ENCODE measurements around the gene BLNK.
"Not testable (repeated sequence)": the region's sequence is repeated elsewhere in the genome, so short reads cannot be mapped to it uniquely, and the experiment has no call there.

Gene BLNK

DNA sequence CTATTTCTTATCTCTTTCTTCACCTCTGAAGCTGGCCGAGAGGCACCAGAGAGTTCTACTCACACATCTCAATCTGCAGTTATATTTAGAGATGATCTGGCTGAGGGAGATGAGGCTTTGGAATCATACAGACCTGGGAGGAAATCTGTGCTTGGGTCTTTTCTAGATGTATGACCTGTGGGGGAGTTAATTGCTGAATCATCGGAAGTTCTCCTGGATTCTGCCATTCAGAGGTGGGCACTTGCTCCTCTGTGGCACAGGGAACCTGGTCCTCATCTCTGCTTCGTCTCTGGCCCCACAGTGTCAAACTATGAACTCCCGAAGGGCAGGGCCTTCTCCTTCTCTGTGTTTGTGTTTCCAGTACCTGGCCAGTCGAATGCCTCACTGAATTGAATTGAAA, 52.5 kb downstream of the BLNK start:
- no peak for DNase-seq

DNA sequence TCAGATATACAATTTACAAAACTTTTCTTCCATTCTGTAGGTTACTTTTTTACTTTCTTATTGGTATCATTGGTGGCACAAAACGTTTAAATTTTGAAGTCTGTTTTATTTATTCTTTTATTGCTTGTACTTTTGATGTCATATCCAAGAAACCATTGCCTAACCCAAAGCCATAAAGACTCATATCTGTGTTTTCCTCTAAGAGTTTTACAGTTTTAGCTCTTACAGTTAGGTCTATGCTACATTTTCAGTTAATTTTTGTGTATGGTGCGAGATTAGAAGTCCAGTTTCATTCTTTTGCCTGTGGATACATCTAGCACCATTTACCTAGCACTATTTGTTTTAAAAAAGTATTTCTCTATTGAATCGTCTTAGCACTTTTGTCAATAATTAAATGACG, 53.7 kb downstream of the BLNK start:
- DNase-seq = no peak

- DNase-seq = no peak
Measured at GRCh38 chr10:96216775-96217174, 54.6 kb downstream of the BLNK start.

DNA sequence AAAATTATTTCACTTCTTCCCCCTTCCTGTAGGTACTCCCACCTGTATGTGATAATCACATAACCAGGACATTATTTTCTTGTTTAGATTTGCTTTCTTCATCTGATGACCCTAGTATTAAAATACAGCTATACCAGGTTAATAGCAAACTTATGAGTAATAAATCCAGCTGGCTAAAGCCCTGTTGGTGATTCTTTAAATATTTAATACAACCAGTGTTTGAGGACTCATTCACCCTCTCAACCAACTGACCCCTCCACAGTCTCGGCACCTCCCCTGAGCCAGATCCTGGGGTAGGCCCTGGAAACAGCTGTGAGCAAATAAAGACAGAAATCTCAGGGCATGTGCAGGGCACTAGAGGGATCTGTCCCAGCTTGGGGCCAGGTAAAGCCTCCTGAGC, 58.5 kb downstream of the BLNK start:
- no peak for DNase-seq

- DNase-seq = no peak
Measured at GRCh38 chr10:96211764-96212163, 59.6 kb downstream of the BLNK start.

GRCh38 chr10:96208946-96209345, 62.4 kb downstream of the BLNK start:
- DNase-seq = no peak

DNA sequence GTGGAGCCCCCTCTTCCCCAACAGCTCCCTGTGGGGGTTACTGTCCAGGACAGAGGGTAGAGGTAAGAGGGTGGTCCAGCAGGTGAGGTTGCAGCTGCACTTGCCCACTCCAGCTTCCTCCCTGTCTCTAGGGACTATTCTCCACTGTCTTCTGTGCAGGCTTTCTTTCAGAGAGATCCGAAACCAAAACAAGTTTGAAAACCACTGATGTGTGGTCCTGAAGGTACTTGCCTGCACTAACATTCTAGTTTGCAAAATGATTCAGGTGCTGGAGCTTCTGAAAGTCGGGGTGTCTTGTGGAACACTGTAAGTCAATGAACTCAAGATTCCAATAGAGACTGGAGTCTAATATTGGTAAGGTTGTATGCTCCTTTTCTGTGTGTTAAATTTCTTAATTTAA, 63.1 kb downstream of the BLNK start:
- no peak for DNase-seq

DNA sequence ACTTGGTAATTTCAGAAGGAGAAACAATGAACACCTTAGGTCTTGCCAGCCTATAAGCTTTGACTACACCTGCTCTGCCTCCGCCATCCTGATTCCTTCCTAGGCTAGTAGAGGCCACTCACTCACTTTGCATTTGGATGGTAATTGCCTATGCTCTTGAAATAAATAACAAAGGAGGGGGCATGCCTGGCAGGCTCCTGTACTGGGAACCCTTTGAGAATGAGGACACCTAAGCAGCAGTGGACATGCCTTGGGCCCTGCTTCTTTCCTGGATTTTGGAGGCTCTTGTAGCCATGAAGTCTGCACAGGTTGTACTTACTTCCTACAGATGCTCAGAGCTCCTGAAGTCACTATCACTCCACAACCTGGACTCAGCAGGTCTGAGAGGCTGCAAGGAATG, 65.8 kb downstream of the BLNK start:
- DNase-seq = no peak

GRCh38 chr10:96201525-96201924, 69.8 kb downstream of the BLNK start:
- DNase-seq = no peak

DNA sequence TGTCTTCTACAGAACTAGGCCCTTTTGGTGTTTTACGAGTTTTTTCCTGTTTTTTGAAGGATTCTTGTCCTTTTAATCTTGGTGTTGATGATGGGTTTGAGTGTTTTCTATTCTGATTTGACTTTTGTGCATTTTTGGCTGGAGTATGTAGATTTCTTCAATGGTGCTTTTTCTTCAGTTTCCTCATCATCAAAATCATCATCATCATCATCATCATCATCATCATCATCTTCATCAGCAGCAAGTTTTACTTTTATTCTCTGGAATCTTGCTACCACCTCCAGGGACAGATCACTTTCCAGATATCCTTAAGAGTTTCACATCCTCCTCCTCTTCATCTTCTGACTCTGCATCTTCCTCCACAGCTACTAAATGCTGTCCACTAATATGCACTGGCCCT, 81.9 kb downstream of the BLNK start:
- not testable (repeated sequence) for DNase-seq

DNA sequence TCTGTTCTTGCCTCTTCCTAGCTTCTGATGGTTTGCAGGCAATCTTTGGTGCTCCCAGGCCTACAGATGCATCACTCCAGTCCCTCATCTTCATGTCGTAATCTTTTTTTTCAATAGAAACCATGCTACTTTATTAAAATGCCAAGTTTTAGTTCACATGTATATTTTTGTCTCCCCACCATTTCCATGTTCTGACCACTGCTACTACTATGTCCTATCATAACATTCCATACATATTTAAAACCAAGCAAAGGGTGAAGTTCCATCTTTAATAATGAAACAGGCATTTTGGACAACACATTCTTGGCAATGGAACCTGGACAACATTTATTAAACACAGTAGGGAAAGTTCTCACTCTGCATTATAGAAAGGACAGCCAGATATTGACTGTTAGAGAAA, 82.5 kb downstream of the BLNK start:
- DNase-seq = no peak

- no peak for DNase-seq
Measured at GRCh38 chr10:96188421-96188820, 82.9 kb downstream of the BLNK start.

- no peak for DNase-seq
Measured at GRCh38 chr10:96176985-96177384, 94.4 kb downstream of the BLNK start.

DNA sequence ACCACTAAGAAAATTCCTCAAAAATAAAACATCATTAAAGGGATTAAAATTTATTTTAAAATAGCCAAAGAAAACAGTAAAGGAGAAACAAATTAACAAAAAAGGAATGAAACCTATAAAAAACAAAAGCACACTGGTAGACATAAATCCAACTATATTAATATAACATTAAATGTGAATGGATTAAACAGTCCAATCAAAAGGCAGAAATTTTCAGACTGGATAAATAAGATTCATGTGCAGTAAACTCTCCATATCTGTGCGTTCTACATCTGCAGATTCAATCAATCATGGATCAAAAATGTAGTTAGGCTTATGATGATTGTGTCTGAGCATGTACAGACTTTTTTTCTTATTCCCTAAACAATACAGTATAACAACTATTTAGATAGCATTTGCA, 98.7 kb downstream of the BLNK start:
- DNase-seq = no peak

DNA sequence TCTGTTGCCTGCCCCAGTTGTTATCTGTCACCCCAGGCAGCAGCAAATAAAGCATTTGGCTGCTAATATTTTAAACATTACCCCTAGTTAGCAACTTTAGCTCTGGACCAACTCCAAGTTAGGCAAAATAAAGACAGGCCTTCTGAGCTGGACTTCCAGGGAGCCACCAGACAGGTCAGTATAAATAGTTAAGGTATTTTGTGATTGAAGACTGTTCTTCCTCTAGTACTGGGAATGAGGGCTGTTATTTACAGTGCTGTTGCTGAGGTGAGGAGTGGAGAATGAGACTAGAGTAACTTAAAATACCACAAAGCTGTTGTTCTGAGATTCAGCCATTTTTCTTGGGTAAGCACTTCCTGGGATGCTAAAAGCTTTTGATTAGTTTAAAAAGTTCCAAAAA, 101.1 kb downstream of the BLNK start:
- DNase-seq = no peak

DNA sequence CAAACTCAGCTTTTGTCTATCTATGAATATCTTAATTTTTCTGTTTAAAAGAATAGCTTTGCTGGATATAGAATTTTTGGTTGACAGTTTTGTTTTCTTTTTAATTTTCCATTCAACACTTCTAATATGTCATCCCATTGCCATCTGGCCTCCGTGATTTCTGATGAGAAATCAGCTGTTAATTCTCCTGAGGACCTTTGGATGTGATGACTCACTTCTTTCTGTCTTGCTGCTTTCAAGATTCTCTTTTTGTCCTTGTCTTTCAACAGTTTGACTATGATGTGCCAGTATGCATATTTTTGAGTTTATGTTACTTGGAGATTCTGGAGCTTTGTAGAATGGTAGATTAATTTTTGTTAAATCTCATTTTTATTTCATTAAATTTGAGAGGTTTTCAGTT, 102.8 kb downstream of the BLNK start:
- no peak for DNase-seq

DNA sequence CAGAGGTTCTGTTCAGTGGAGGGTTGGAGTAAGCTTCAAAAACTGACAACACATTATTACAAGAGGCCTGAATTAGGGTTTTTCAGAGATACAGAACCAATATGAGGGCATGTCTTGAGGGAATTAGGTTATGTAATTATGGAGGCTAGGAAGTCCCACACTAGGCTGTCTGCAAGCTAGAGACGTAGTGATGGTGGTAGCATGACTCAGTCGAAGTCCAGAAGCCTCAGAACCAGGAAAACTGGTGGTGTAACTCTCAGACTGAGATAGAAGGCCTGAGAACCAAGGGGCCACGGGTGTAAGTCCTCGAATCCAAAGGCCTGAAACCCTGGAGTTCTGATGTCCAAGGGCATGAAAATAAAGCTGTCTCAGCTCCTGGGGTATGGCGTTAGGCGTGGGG, 105.6 kb downstream of the BLNK start:
- no peak for DNase-seq

- no peak for DNase-seq
Measured at GRCh38 chr10:96153070-96153469, 118.3 kb downstream of the BLNK start.

DNA sequence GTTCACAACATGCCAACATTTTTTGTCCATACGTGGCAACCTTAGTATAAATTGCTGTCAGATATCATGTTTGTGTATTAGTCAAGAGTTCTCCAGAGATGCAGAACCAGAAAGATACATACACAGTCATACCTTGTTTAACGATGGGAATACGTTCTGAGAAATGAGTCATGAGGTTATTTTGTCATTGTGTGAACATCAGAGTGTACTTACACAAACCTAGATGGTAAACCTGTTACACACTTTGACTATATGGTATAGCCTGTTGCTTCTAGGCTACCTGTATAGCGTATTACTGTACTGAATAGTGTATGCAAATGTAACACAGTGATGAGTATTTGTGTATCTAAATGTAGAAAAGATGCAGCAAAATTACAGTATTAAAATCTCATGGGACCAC, 118.9 kb downstream of the BLNK start:
- no peak for DNase-seq
